Astrocyte of the cerebellum (primary cell): Measurements from ENCODE around the gene SAFB.

Source experiments
- DNase-seq: peaks from one replicate; pipeline ENCODE4 v3.0.0-alpha.2; 2011; ENCODE audit warnings: low read depth
- H3K4me3 ChIP-seq: 2 replicates; pipeline ENCODE4 v1.5.1; 2011; ENCODE audit warnings: mild to moderate bottlenecking, low read depth, low read length, moderate library complexity
- in situ Hi-C: cut with HindIII; loops from 2 replicates; pipeline ENCODE4 v1.10.0; 2017; ENCODE audit warnings: low sequenced_read_pairs
- TF ChIP-seq, protein P1 (sequence below): IDR thresholded peaks from 2 replicates; pipeline ENCODE4 v1.5.1; 2012; ENCODE audit warnings: low read length, low read depth, moderate library complexity, mild to moderate bottlenecking; ENCODE audit errors: missing control alignments

Gene SAFB

DNA sequence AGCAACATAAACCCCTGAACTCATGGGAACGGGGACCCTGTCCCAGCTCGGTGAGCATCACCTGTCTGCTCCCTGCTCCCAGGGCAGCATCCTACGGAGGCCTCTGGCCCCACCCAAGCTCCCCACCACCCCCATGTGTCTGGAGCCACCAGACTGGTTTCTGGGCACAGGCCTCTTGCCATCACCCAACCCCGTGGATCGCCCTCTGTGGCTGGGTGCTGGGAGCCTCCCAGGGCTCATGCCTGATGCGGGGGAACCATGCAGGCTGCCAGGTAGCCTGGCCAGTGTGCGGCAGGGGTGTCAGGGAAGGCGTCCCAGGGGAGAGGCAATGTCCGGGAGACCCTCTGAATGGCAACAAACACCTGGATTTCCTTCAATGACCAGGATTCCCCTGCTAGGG, 54.7 kb downstream of the SAFB start:
- DNase-seq = no peak
- no peak overlapping the region for H3K4me3 ChIP-seq
- TF ChIP-seq, protein P1, sequence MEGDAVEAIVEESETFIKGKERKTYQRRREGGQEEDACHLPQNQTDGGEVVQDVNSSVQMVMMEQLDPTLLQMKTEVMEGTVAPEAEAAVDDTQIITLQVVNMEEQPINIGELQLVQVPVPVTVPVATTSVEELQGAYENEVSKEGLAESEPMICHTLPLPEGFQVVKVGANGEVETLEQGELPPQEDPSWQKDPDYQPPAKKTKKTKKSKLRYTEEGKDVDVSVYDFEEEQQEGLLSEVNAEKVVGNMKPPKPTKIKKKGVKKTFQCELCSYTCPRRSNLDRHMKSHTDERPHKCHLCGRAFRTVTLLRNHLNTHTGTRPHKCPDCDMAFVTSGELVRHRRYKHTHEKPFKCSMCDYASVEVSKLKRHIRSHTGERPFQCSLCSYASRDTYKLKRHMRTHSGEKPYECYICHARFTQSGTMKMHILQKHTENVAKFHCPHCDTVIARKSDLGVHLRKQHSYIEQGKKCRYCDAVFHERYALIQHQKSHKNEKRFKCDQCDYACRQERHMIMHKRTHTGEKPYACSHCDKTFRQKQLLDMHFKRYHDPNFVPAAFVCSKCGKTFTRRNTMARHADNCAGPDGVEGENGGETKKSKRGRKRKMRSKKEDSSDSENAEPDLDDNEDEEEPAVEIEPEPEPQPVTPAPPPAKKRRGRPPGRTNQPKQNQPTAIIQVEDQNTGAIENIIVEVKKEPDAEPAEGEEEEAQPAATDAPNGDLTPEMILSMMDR = no peak
- in situ Hi-C loops = no loop called here

DNA sequence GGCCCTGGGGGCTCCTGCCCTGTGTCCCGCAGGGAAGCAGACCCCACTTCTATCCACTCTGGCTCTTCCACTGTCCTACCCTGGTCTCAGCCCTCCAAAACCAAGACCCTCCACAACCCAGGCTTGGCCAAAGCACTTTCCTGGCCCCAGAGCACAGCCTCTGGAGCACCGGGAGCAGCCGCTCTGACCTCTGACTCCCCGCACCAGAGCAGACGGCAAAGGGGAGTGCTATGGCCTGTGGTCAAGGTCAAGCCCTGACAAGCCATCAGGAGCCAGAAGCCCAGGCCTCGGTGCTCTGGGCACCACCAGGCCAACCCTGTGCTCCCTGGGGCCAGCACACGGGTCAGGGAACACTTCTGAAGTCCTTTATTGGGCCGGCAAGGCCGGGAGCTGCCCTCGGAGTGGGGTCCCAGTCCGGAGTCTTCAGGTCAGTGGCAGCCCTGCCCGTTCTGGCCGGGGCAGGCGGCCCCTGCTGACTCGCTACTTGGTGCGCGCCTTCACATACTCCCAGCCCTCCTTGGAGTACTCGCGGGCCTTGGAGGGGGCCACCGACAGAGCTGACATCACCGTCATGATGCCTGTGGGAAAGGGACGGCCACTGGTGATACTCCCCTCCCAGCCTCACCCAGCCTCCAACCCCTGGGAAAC, 55.3 kb downstream of the SAFB start:
- no peak overlapping the region for H3K4me3 ChIP-seq
- TF ChIP-seq, protein P1 = no peak
- in situ Hi-C loops = no loop called here
- DNase-seq = no peak

- DNase-seq = no peak
- in situ Hi-C loops = no loop called here
- peak overlapping the region; percentile 96 for H3K4me3 ChIP-seq
- TF ChIP-seq, protein P1 = no peak
These were observed 56.6 kb downstream of the SAFB start for GRCh38 chr19:5679289-5680083.

GRCh38 chr19:5680084-5680436, 57.2 kb downstream of the SAFB start:
- TF ChIP-seq, protein P1 = no peak
- H3K4me3 ChIP-seq = peak overlapping the region; percentile 96
- in situ Hi-C loops = no loop called here
- no peak for DNase-seq

- peak within 1 kb of the TSS; percentile 96 for H3K4me3 ChIP-seq
- TF ChIP-seq, protein P1 = no peak
- peak; percentile 97 for DNase-seq
- in situ Hi-C loops = no loop called here
These were observed 57.8 kb downstream of the SAFB start, which contains the start of the genes HSD11B1L and MICOS13 for GRCh38 chr19:5680437-5681368. HSD11B1L (plus strand) TSS chr19:5681027; CDS start chr19:5684833, 3,806 bp downstream. MICOS13 (minus strand) TSS chr19:5680516; CDS start chr19:5680486, 30 bp downstream.

DNA sequence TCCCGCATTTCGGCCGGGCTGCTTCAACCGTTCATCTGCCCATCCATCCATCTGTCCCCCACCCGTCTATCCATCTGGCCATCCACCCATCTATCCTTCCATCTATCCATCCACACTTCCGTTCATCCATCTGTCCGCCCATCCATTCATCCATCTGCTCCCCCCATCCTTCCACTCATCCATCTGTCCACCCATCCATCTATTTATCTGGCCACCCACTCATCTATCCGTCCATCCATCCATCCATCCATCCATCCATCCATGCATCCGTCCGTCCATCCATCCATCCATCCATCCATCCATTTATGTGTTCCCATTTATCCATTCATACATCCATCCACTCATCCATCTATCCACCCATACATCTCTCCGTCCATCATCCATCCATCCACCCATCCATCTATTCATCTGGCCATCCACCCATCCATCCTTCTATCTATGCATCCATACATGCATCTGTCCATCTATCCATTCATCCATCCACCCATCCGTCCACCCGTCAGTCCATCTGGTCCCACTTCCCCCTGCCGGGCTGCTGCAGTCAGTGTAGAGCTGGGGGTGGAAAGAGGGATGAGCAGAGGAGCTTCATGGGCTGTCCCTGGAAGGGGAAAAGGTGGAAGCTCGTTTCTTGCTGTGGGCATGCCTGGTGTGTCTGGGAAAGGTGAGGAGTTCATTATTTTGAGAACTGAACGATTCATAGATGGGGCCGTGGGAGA, 58.7 kb downstream of the SAFB start:
- H3K4me3 ChIP-seq = peak overlapping the region; percentile 96
- TF ChIP-seq, protein P1 = no peak
- in situ Hi-C loops = no loop called here
- DNase-seq = no peak
